ENCODE results near the gene UBE4B. TPM values are rescaled to one million over a fixed set of nuclear protein-coding genes. Genes with fewer than 3 reads are reported as not detected.

The UBE4B gene
- total RNA-seq, 1 donor from 2014 or later, result 66.7 TPM

- Mint-ChIP-seq H3K27ac (peak overlapping the region; percentile 46), H3K4me1 (peaks cover 18% of the 10 kb centered on the region), H3K27me3 (ENCODE audit: insufficient read depth, low read depth) (peaks cover 2% of the 10 kb centered on the region), H3K36me3 (peaks cover 34% of the 10 kb centered on the region), H3K4me3 (no peak overlapping the region), H3K9me3 (no peaks in the 10 kb centered on the region)
- Histone ChIP-seq H3K4me1 (no peaks in the 10 kb centered on the region), H3K9ac (no peak overlapping the region), H4K20me1 (ENCODE audit: low read depth) (no peaks in the 10 kb centered on the region), H3K9me3 (ENCODE audit: low read depth) (no peaks in the 10 kb centered on the region), H3K36me3 (no peaks in the 10 kb centered on the region), H3K27me3 (no peaks in the 10 kb centered on the region), H3K4me2 (no peak overlapping the region), H3K4me3 (no peak overlapping the region), H2AFZ (replicated peaks) (no peak overlapping the region), H3K27ac (no peak overlapping the region), H3F3A (ENCODE audit: low read depth) (no peaks in the 10 kb centered on the region), H3K79me2 (ENCODE audit: low read depth) (no peaks in the 10 kb centered on the region)
- no peak for DNase-seq (ENCODE audit: low spot score)
- TF ChIP-seq EZH2phosphoT487 (IDR thresholded peaks at IDR 0.05), result no peak
- TF ChIP-seq EZH2 (IDR thresholded peaks at IDR 0.05), result no peak
- TF ChIP-seq CTCF (IDR thresholded peaks at IDR 0.05), result no peak
Observed at GRCh38 chr1:10161541-10162290, 129.0 kb downstream of the UBE4B start.

DNA sequence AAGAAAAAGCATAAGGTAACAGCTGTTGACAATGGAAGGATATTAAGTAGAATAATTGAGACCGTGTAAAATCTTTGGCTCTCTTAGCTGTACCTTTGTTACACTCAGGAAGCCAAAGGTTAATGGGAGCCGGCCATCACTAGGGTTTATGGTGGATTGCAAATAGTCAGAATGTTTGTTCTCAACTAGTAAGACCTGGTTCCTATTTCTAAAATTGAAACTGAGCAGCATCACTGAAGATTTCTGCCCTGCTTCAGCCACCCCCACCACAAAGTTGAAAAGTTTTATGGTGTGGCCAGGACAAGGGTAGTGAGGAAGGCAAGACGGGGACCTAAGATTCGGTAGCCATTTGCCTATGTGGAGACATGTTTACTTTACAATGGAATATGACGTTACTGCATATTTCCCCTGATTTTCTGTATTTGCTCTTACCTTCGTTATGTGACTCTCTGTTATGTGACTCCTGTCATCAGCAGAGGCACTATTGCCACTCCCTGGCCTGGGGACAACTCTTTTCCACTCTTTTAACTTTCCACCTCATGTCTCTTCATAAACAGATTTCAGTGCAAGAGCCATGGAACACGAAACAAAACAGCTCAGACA lies 136.3 kb downstream of the UBE4B start:
- Histone ChIP-seq H3K27ac (no peak overlapping the region), H3K36me3 (peaks cover 7% of the 10 kb centered on the region), H3K27me3 (no peaks in the 10 kb centered on the region), H4K20me1 (ENCODE audit: low read depth) (no peaks in the 10 kb centered on the region), H3K4me3 (no peak overlapping the region), H3K9ac (no peak overlapping the region), H2AFZ (replicated peaks) (no peak overlapping the region), H3K9me3 (ENCODE audit: low read depth) (no peaks in the 10 kb centered on the region), H3K4me1 (no peaks in the 10 kb centered on the region), H3K4me2 (no peak overlapping the region), H3F3A (ENCODE audit: low read depth) (no peaks in the 10 kb centered on the region), H3K79me2 (ENCODE audit: low read depth) (no peaks in the 10 kb centered on the region)
- TF ChIP-seq CTCF (IDR thresholded peaks at IDR 0.05), result no peak
- H3K27me3 Mint-ChIP-seq (ENCODE audit: insufficient read depth, low read depth), result no peaks in the 10 kb centered on the region
- no peak overlapping the region for H3K4me3 Mint-ChIP-seq
- no peak overlapping the region for H3K27ac Mint-ChIP-seq
- H3K4me1 Mint-ChIP-seq, result peaks cover 18% of the 10 kb centered on the region
- DNase-seq (ENCODE audit: low spot score), result no peak
- no peaks in the 10 kb centered on the region for H3K9me3 Mint-ChIP-seq
- H3K36me3 Mint-ChIP-seq, result peaks cover 36% of the 10 kb centered on the region

GRCh38 chr1:10170239-10170574 lies 137.4 kb downstream of the UBE4B start:
- H3K9me3 Mint-ChIP-seq, result peaks cover 2% of the 10 kb centered on the region
- Histone ChIP-seq H3K4me3 (no peak overlapping the region), H3K27me3 (no peaks in the 10 kb centered on the region), H3K27ac (no peak overlapping the region), H2AFZ (replicated peaks) (no peak overlapping the region), H3K9me3 (ENCODE audit: low read depth) (no peaks in the 10 kb centered on the region), H3K79me2 (ENCODE audit: low read depth) (no peaks in the 10 kb centered on the region), H3K4me1 (no peaks in the 10 kb centered on the region), H4K20me1 (ENCODE audit: low read depth) (no peaks in the 10 kb centered on the region), H3K9ac (no peak overlapping the region), H3K36me3 (peaks cover 7% of the 10 kb centered on the region), H3K4me2 (no peak overlapping the region), H3F3A (ENCODE audit: low read depth) (no peaks in the 10 kb centered on the region)
- DNase-seq (ENCODE audit: low spot score), result no peak
- TF ChIP-seq EZH2phosphoT487 (IDR thresholded peaks at IDR 0.05) (no peak), EZH2 (IDR thresholded peaks at IDR 0.05) (no peak), CTCF (IDR thresholded peaks at IDR 0.05) (no peak)
- peaks cover 18% of the 10 kb centered on the region for H3K4me1 Mint-ChIP-seq
- H3K27ac Mint-ChIP-seq, result no peak overlapping the region
- no peak overlapping the region for H3K4me3 Mint-ChIP-seq
- H3K27me3 Mint-ChIP-seq (ENCODE audit: insufficient read depth, low read depth), result no peaks in the 10 kb centered on the region
- peaks cover 36% of the 10 kb centered on the region for H3K36me3 Mint-ChIP-seq
